Esophagus muscularis mucosa (tissue), 4 donors: ENCODE measurements around the gene PTPA.
A peak's percentile ranks its signal among the peaks of the same experiment; 100 is the strongest.

Source experiments
- CTCF ChIP-seq, 3 experiments: fragments of 200-600 bp in 2 of 3; fragments of 450-650 bp in 1 of 3; sonication (generic) in 2 of 3; IDR thresholded peaks; one replicate each; pipeline ENCODE4 v1.5.1; 2017 to 2019; ENCODE audit warnings: antibody characterized with exemption in 3 of 3, mild to moderate bottlenecking in 2 of 3, moderate library complexity in 1 of 3
- EP300 ChIP-seq: sonication (generic); formaldehyde crosslinking; IDR thresholded peaks from one replicate; pipeline ENCODE4 v1.6.1; 2017; ENCODE audit warnings: antibody characterized with exemption
- POLR2A ChIP-seq: fragments of 450-650 bp; IDR thresholded peaks from one replicate; pipeline ENCODE4 v1.6.1; 2017; ENCODE audit warnings: antibody characterized with exemption, moderate library complexity, mild to moderate bottlenecking, low read depth
- POLR2AphosphoS5 ChIP-seq, 2 donors: sonication (generic); formaldehyde crosslinking; IDR thresholded peaks; one replicate each; pipeline ENCODE4 v1.6.1; 2017; ENCODE audit warnings: antibody characterized with exemption in 2 of 2

- TF ChIP-seq CTCF (IDR thresholded peaks at IDR 0.05) (peak; percentile 97 to 98 (median 98)), POLR2A (no peak), POLR2AphosphoS5 (IDR thresholded peaks at IDR 0.05) (peak; percentile 80 to 87), EP300 (no peak)
Measured at GRCh38 chr9:129174102-129174723, 63.0 kb downstream of the PTPA start.
